Right ventricle myocardium inferior (tissue), 1 donor: ENCODE results near the gene KIF1B. TPM values are rescaled to one million over a fixed set of nuclear protein-coding genes. Genes with fewer than 3 reads are reported as not detected.
"Not testable (repeated sequence)": the region's sequence is repeated elsewhere in the genome, so short reads cannot be mapped to it uniquely, and the experiment has no call there.

Source experiments
- ATAC-seq: fragments of 200-7000 bp; cut with Tn5 transposase; one replicate; pipeline ENCODE4 v1.9.1; 2020; ENCODE audit warnings: mild to moderate bottlenecking, moderate library complexity
- DNase-seq: peaks from one replicate; pipeline ENCODE4 v3.0.0; 2021; ENCODE audit errors: missing footprints
- intact Hi-C: fragments of 100-400 bp; cut with DNase I; formaldehyde crosslinking; loops from one replicate; pipeline ENCODE4 v1.11.0; 2022
- total RNA-seq: library from RNA; stranded (reverse); fragmentation: NEBNext Ultra II Directional; extraction: Animal tissue kit (Norgen Biotek cat#: 25700); gene quantifications from one replicate; pipeline ENCODE4 v1.2.1, GENCODE V29; 2021
- donor health status: DM: no; HTN: yes; CAD: no; lungs with severe emphysema.

KIF1B gene
- total RNA-seq, 1 donor from 2014 or later: 70.0 TPM

DNA sequence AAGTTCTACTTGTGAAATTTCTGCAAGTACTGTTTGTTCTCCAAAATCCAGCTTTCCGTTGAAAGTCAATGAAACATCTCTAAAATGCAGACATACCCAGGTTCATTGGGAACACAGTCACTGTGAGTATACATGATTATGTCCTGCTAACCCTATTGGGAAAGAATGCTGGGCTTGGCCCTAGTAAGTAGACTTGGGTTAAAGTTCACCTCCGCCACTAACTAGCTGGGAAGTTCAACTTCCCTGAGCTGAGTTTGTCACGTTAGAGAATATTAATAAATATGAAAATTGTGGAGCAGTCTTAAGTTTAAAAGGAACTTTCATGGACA, 178.0 kb downstream of the KIF1B start:
- intact Hi-C loops: no loop called here
- DNase-seq: no peak
- ATAC-seq: peak; percentile 11

DNA sequence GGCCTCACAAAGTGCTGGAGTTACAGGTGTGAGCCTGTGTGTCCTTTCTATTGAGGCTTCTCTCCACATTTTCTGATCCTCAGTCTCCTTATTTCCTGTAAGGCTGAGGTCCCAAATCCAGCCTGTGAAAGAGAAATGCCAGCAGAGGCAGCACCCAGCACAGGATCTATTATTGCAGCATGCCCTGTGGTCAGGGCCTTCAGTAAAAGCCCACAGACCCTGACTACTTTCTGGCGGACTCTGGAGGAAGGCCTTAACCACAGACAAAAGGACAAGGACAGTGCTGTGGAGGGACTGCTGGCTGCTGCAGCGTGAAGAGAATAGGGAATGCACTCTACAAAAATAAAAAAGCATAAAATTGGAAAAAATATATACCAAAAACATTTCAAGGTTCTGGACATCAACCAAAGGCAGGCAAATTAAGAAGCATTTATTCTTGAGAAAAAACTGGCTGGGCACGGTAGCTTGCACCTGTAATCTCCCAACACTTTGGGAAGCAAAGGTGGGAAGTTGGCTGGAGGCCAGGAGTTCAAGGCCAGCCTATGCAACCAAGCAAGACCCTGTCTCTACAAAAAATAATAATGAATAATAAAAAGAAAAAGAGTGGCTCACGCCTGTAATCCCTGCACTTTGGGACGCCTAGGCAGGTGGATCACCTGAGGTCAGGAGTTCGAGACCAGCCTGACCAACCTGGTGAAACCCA, 179.1 kb downstream of the KIF1B start:
- DNase-seq: no peak
- intact Hi-C loops: no loop called here
- no peak for ATAC-seq

DNA sequence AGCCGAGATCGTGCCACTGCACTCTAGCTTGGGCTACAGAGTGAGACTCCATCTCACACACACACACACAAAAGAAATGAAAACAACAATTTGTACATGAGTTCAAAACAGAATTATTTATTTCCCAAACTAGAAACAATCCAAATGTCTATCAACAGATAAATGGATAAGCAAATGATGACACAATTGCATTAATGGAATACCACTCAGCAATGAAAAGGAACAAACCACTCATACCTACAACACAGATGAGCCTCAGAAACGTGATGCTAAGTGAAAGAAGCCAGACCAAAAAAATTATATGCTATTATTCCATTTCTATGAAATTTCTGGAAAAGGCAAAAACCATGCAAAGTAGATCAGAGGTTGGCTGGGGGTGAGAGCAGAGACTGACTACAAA, 186.5 kb downstream of the KIF1B start:
- ATAC-seq (no peak), DNase-seq (no peak)
- intact Hi-C loops: no loop called here

DNA sequence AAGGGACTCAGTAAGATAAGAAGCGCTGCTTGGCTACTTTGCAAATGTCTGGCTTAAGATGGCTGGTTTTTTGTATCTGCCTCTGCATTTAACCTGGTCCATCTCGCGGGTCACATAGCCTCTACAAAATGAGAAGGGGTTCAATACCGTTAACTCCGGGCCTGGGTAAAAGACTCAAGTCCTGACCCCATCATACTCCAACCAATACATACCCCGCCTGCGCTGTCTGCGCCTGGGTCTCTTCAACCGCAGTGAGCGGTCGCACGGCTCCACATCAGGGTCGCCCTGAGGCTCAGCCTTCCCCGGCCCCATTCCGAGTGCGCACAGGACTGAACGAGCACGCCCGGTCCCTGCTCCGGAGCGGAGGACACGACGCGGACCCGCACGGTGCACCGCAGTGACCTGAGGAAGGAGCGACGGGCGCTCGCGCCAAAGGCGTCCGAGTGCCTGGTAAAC, 187.9 kb downstream of the KIF1B start:
- intact Hi-C loops: no loop called here
- ATAC-seq (no peak), DNase-seq (no peak)

DNA sequence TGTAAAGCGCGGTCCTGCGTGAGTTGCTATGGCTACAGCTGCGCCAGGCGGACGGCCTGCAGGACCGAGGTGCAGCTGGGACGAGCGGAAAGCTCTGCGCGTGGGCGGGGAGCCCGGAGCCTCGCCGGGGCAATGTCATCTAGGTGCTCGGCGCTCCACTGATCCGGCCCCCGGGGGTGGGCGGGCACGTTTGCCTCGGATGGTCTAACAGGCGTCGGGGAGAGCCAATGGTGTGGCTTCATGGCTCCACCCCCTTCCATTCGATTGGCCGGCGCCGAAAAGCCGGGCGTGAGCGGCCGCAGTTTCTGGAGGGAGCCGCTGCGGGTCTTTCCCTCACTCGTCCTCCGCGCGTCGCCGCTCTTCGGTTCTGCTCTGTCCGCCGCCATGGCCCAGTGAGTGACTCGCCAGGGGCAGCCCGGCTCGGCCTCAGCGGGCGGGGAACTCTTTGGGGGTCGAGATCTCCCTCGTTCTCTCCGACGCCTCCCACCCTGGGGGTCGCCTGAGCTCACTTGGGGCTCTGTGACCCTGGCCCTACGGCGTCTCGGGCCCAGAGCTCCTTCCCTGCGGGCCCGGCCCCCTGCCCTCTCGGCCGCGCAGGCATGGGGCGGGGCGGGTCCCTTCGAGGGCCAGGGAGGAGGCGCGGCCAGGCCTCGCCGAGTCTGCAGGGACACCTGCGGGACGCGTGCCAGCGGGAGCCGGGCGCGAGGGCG, 188.5 kb downstream of the KIF1B start, which contains the start of gene PGD:
PGD (plus strand) TSS at position 331 of the 710 bp plus-strand sequence; CDS start at position 385, 54 bp downstream.
- DNase-seq (peak; percentile 99), ATAC-seq (peak; percentile 99)
- intact Hi-C loops: no loop called here

DNA sequence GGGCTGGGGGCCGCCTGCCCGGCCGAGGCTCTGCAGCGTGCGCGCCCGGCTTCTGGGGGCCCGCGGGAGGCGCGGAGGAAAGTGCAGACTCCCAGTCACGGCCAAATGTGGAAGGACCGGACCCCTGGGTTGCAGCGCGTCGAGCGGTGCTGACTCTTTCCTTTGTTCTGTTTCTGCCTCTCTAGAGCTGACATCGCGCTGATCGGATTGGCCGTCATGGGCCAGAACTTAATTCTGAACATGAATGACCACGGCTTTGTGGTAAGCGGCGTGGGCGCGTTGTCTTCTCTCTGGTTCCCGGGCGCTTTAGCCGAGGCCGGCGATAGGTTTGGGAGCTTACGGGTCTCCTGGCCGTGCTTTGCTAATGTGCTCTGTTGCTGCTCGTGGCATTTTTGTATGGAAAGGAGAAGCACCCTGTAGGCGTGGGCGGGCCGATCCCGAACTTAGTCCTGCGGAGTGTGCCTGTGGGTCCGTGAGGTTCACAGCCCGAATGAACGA, 189.1 kb downstream of the KIF1B start:
- ATAC-seq (no peak), DNase-seq (peak; percentile 77)
- intact Hi-C loops: no loop called here

DNA sequence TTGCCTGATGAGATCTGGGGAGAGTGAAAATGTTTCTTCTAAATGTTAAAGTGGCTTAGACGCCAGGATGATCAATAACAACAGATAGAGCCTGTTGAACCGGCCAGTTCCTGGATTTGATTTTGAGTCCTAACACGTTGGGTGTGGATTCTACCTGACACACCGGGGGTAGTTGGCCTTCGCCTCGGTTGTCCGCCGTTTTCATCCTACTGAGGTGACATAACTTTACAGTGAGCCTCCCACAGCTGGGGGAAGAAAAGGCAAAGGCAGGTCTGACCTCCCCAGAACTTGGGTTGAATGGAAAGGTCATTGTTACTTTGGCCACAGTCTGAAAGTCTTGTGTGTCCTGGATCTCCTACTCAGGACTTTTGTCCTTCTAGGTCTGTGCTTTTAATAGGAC, 189.6 kb downstream of the KIF1B start:
- intact Hi-C loops: no loop called here
- DNase-seq (no peak), ATAC-seq (no peak)

DNA sequence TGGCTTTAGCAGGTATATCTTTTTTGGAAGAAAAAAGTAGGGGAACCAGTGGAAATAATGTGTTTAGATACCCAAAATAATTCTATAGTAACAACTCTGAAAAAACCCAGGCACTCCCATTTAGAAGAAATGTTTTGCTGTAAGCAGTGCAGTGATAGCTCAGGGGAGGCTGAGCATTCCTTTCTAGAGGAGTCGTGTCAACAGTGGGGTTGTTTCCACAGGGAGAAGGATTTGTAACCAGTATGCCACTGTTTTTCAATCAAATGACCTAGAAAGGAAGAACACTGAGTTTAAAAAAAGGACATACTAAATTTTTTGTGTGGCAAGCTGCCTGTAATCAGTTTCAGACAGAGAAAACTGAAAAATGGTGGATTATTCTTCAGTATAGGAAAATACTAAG, 190.9 kb downstream of the KIF1B start:
- ATAC-seq (no peak), DNase-seq (no peak)
- intact Hi-C loops: no loop called here

DNA sequence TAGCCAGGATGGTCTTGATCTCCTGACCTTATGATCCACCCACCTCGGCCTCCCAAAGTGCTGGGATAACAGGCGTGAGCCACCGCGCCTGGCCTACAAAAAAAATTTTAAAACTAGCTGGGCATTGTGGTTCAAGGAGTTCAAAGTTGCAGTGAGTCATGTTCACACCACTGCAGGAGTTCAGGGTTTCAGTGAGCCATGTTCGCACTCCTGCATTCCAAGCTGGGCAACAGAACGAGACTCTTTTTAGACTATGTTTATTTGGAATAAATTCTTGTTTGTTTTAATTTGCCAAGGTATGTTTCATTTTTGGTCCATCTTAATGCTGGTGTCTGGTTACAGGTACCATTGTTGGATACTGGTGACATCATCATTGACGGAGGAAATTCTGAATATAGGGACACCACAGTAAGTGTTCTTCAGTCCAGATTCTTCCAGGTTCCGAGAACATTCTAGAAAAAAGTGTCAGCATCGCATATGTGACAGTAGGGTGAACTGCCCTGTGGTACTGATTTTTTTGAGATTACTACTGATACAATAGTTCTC, 192.4 kb downstream of the KIF1B start:
- ATAC-seq: no peak
- DNase-seq: no peak
- intact Hi-C loops: no loop called here

DNA sequence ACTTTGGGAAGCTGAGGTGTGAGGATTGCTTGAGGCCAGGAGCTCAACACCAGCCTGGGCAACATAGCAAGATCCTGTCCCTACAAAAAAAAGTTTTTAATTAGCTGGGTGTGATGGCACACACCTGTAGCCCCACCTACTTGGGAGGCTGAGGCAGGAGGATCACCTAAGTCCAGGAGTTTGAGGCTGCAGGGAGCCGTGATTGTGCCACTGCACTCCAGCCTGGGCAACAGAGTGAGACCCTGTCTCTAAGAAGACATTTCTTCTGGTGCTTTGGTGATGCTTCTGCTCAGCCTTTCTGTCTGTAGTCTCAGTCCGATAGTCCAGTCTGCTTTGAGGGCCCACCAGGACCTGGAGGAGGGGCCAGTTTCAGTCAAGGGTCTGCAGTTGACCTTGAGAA, 196.8 kb downstream of the KIF1B start:
- DNase-seq (no peak), ATAC-seq (no peak)
- intact Hi-C loops: no loop called here

DNA sequence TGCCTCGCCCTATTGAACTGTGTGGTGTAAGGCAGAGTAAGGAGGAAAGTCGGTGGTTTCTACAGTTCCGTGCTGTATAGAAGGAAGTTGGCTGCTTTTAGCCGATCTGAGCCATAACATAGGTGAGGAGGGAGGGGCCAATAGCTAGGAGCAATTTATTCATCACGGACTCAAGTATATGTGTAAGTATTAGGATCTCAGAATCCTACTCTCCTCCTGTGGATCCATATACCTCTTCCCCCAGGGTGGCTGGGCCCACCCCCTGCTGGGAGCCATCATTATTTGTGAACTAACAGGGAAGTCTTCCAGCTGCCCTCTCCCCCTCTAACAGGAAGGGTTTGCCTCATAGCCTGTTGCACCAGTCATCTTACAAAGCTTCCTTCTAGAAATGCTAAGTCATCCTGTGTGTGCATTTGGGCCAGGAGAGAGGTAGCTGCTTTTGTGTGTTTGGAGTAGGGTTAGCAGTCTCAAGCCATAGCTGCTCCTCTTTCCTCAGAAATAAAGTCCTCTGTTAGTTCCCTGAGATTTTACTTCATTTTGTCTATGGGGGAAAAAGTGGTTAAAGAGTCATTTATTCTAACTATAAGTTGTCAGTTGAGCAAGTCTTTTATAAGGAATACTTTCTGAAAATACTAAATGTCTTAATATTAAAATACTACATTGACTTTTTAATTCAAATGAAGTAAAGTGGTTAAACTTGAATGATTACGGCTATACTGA, 205.0 kb downstream of the KIF1B start:
- intact Hi-C loops: no loop called here
- DNase-seq (no peak), ATAC-seq (peak; percentile 54)

DNA sequence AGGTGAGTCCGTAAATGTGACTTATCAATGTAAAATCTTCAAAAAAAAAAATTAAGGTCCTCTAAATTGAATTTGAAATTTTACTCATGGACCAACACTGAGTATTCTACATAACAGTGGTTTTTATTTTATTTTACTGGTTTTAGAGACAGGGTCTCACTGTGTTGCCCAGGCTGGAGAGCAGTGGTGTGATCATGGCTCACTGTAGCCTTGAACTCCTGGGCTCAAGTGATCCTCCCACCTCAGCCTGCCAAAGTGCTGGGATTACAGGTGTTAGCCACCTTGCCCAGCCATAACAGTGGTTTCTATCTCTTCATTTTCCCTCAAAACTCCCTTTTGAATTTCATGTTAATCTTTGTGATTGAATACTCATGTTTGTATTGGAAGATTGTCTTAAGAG, 205.6 kb downstream of the KIF1B start:
- DNase-seq, intact Hi-C loops, ATAC-seq: not testable (repeated sequence)

DNA sequence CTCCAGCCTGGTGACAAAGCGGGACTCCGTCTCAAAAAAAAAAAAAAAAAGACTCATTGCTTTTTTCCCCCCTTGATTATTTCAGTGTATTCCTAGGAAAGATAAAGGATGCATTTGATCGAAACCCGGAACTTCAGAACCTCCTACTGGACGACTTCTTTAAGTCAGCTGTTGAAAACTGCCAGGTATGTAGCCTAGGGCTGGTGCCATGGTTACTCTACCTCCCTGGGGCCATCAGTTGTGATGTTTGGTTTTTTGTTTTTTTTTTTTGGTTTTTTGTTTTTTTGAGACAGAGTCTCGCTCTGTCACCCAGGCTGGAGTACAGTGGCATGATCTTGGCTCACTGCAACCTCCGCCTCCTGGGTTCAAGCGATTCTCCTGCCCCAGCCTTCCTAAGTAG, 208.4 kb downstream of the KIF1B start:
- DNase-seq, ATAC-seq, intact Hi-C loops: not testable (repeated sequence)

DNA sequence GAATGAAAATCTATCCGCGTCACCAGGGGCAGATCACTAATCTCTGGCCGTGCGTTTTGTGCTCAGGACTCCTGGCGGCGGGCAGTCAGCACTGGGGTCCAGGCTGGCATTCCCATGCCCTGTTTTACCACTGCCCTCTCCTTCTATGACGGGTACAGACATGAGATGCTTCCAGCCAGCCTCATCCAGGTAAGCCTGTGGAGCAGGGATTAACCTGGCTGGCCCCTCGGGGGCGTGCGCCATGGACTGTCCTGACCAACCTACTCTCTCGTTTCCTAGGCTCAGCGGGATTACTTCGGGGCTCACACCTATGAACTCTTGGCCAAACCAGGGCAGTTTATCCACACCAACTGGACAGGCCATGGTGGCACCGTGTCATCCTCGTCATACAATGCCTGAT, 209.0 kb downstream of the KIF1B start:
- no peak for DNase-seq
- intact Hi-C loops: no loop called here
- no peak for ATAC-seq

DNA sequence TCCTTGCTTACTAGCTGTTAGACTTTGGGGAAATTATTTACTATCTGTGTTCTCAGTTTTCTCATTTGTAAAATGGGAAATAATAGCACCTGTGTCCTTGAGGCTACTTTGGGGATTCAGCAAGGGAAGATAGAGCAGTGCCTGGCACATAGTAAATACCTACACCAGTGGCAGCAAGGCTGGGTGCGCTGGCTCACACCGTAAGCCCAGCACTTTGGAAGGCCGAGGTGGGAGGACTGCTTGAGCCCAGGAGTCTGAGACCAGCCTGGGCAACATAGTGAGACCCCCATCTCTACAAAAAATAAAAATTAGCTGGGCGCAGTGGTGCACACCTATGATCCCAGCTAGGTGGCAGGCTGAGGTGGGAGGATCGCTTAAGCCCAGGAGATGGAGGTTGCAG, 211.3 kb downstream of the KIF1B start:
- intact Hi-C loops: no loop called here
- no peak for DNase-seq
- no peak for ATAC-seq

DNA sequence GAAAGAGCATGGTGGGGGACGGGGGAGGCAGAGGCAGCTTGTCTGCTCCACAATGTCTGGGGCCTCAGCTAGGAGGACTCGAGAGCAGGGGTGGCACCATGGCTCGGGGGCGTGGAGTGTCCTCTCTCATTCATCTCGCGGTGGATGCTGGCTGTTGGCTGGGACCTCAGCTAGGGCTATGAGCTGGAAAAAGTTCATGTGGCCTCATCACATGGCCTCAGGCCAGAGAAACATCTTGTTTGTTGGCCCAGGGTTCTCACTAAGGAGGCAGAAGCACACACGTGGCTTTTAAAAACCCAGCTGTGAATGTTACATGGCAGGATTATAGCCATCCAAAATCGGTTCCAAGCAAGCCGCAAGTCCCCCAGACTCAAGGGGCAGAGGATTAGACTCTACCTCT, 213.7 kb downstream of the KIF1B start:
- DNase-seq (peak; percentile 76), ATAC-seq (peak; percentile 69)
- intact Hi-C loops: no loop called here

DNA sequence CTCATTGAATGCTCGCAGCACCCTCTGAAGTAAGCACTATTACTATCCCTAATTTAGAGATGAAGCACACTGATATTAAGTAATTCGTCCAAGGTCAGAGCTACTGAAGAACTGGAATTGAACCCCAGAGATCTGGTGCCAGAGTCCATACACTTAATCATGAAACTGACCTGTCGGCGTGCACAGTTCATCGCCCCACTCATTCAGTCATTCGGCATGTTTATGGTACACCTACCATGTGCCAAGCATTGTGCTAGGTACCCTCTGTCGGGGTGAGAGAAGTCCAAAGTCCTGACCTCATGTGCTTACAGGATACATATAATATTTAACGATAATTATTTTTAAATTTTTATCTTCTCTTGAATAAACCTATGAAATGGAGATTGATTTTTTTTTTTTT, 214.3 kb downstream of the KIF1B start:
- intact Hi-C loops: no loop called here
- no peak for DNase-seq
- ATAC-seq: no peak

DNA sequence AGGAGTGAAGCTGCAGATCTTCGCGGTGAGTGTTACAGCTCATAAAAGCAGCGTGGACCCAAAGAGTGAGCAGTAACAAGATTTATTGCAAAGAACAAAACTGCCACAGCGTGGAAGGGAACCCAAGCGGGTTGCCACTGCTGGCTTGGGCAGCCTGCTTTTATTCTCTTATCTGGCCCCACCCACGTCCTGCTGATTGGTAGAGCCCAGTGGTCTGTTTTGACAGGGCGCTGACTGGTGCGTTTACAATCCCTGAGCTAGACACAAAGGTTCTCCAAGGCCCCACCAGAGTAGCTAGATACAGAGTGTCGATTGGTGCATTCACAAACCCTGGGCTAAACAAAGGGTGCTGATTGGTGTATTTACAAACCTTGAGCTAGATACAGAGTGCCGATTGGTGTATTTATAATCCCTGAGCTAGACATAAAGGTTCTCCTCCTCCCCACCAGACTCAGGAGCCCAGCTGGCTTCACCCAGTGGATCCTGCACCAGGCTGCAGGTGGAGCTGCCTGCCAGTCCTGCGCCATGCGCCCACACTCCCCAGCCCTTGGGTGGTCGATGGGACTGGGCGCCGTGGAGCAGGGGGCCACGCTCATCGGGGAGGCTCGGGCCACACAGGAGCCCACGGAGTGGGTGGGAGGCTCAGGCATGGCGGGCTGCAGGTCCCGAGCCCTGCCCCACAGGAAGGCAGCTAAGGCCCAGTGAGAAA, 215.6 kb downstream of the KIF1B start:
- DNase-seq, ATAC-seq, intact Hi-C loops: not testable (repeated sequence)

DNA sequence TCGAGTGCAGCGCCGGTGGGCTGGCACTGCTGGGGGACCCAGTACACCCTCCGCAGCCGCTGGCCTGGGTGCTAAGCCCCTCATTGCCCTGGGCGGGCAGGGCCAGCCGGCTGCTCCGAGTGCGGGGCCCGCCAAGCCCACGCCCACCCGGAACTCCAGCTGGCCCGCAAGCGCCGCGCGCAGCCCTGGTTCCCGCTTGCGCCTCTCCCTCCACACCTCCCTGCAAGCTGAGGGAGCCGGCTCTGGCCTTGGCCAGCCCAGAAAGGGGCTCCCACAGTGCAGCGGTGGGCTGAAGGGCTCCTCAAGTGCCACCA, 216.1 kb downstream of the KIF1B start:
- ATAC-seq, intact Hi-C loops, DNase-seq: not testable (repeated sequence)
